Iris pigment epithelial cell (primary cell): ENCODE data around the gene TECPR1.

Experiments
- DNase-seq: peaks from one replicate; pipeline ENCODE4 v3.0.0-alpha.2; 2011; ENCODE audit warnings: low read depth

TECPR1 gene

DNA sequence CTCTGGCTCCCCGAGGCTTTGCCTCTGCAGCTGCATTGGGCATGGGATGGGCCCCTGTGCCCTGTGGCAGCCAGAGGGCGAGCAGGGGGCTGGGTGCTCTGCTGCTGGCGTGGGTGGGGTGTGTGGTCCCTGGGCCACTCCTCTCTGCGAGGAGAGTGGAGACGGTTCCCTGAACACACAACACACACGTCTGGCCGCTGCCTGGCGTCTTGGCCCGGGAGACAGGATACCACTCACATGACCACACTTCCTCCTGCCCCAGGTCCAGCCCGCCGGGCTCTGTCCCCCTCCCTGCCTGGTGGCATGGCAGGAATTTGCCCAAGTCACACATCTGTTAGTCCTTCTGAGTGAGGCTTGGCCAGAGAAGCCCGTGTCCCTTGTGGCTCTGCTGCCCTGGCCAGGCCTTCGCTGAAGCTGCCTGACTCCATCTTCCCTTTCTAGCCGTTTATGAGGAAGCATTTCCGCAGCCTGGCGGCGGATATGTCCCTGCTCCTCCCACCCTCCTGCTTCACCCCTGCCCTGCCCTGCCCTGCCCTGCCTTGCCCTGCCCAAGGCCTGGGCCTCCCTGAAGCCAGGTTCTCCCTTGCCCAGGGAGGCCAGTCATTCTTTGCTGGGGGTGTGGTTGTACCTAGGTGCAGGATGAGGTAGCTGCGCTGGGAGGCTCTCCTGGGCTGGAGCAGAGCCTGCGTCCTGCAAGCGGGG lies 32.5 kb upstream of the TECPR1 start:
- peak; percentile 65 for DNase-seq

DNA sequence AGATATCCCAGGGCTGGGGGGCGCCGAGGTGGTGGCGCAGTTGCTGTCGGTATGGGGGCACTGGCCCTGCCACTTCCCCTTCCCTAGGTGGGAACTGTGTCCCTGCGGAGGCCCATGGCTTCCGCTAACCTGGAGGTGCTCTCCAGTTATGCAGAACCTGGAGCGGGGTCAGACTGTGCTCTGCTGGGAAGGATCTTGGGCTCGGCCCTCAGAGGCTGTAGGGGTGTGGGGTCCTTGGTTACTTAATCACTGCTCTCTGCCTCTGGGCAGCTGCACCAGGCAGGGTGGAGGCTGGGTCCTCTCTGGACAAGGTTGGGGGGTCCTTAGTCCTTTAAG lies 31.8 kb upstream of the TECPR1 start:
- no peak for DNase-seq

DNA sequence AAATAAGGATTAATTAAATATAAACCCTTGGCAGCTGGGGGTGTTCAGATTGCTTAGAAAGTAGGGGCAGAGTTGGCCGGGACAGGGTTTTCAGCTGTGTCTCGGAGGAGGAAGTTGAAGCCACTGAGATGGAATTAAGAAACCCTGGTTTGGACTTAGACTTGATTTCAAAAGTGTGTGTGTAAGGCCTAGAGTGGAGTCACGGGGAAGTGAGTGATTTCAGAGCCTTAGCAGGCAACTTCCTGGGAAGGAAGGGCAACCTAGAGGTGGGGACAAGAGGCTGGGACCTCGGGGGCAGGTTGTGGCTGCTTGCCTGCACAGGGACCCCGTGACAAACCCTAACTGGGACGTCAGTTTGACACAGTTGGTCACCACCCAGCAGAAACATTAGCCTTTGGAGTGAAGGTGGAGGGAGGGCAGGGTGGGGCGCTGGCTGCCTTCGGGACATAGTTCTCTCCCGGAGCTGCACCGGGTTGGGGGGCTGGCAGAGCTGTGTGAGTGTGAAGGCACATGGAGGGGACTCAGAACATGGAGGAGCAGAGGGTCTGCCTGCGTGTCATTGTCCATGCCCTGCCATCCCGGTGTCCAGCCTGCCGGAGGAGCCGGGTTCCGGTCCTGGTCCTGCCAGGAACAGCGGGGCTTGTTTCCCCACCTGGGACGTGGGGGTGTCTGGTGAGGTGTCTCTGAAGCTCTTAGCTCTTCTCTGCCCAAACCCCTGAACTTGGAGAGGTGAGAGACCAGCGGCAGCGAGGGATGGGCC lies 31.3 kb upstream of the TECPR1 start:
- DNase-seq, result peak; percentile 80

DNA sequence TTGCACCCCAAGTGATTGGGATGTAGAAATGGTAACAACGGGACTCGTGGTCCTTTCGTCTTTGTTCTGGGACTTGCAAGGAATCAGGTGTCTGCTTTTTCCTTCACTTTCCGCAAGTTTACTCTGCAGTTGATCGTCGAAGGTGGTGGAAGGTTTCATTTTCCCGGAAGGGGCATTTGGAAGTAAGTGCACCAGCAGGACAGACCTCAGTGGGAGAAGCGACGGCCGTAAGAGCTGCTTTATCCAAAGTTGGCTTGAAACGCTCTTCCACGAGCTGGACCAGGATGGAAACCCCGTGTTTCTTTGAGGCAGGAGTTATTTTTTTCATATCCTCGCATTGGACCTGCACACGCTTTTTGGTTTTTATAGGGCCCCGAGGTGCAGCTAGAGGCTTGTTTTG lies 30.7 kb upstream of the TECPR1 start:
- no peak for DNase-seq

DNA sequence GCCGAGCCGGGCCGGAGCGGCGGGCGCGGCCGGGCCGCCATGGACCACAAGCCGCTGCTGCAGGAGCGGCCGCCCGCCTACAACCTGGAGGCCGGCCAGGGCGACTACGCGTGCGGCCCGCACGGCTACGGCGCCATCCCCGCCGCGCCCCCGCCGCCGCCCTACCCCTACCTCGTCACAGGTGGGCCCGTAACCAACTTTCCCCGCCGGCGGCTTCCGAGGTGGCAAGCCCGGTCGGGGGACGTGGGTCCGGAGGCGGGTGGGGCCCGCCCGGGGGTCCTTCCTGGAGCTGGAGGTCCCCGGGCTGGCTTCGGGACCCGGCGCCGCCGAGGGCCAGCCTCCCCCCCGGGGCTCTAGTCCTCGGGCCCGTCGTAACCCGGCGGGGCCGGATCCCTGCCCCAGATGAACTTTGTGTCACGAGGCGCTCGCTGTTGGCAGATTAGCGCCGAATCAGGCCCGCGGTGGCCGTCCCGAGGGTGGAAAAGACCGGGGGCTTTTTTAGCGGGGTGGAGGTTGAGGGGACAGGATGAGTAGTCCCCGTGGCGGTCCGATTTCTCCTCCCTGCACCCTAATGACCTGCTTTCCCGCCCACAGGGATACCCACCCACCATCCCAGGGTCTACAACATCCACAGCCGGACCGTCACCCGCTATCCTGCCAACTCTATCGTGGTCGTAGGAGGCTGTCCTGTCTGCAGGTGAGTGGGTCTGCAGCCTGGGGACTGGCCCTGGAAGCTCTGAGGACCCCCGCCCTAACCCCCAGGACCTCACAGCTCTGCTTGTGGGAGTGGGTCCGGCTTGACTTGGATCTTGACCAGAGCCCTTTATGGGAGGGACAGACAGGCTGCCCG lies 29.9 kb upstream of the TECPR1 start:
- no peak for DNase-seq

- DNase-seq, result peak; percentile 87
Observed at GRCh38 chr7:98280791-98281756, 29.0 kb upstream of the TECPR1 start, which contains the start of gene BRI3. BRI3 (plus strand) TSS chr7:98281686; CDS start chr7:98281796, 110 bp downstream.

GRCh38 chr7:98280296-98280695 lies 28.3 kb upstream of the TECPR1 start:
- no peak for DNase-seq

DNA sequence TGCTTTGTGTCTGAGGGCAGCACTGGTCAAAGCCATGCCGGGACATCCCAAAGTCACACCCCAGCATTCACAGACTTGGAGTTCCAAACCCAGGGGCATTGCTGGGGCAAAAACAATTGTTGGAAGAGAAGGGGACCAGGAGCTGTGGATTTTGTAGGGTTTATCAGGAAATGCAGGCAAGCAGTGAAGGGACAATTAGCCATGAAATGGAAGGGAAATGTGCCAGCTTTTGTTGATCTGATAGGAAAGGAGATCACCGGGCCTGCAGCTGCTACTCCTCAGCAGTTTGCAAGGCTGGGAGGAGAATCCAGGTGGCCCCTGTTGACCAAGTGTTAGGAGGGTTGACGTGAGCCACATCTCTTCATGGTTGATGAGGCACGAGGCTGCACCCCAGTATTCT lies 26.9 kb upstream of the TECPR1 start:
- no peak for DNase-seq

DNA sequence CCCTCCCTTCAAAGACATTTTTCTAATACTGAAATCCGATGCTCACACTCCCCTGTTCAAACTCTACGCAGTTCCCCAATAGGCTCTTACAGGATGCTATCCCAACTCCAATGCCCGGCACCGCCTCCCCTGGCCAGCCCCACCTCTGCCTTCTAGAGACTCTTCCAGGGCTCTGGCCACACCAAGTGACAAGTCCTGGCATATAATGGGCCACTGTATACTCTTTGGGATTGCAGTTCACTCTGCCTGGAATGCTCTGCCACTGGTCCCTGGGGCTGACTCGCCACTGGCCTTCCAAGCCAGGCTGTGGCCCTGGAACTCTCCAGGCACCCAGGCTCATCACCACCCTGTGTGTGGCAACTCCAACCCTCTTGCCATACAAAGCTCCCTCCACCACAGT lies 26.4 kb upstream of the TECPR1 start:
- DNase-seq, result no peak

DNA sequence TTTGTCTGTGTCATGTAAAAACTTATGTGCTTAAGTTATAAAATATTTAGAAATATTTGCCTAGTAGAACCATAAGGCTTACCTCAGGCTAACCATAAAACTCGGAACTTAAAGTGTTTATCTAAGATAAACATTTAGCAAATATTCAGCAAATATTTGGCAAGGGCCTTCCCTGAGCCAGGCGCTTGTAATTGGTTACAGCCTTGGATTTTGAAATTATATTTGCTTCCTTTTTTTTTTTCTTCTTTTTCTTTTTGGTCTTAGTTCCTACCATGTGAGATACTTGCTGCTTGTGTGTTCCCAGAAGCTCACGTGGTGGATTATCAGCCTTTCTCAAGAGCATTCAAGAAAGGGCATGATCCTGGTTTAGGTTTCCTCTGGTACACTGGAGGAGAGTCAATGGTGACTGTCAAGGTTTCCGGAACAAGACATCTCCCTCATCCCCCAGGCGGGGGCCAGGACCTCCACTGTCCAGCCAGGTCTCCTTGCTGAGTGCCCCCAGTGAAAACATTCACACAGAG lies 24.3 kb upstream of the TECPR1 start:
- DNase-seq, result peak; percentile 91

GRCh38 chr7:98267303-98267702 lies 15.3 kb upstream of the TECPR1 start:
- no peak for DNase-seq

DNA sequence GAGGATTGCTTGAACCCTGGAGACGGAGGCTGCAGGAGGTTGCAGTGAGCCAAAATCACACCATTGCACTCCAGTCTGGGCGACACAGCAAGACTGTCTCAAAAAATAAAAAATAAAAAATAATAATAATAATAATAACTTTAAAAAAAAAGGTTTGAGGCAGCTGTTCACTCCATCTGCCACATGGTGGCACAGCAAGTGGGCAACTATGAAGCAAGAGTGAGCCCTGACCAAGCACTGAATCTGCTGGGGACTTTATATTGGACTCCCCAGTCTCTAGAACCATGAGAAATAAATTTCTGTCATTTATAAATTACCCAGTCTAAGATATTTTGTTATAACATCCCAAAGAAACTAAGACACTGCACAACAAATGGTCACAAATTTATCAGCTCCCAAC lies 14.8 kb upstream of the TECPR1 start:
- DNase-seq, result peak; percentile 28

DNA sequence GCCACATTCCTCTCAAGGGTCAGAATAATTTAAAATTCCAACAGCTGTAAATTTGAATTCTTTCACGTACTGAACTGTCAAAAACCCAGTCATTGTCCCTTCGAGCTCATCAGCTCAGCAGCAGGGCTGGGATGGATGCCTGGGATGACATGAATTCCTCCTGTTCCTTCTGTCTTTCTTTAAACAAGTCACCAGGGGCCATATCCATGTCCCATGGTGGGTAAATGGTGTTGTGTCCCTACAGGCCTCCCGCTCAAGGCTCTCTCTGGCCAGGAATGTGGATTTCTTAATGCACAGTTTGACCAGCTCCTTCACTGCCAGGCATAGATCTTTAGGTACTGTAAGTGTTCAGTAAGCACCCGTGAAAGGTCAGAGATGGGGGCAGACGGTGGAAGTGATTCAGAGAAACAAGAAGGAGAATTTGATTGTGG lies 13.8 kb upstream of the TECPR1 start:
- peak; percentile 81 for DNase-seq

GRCh38 chr7:98257701-98258100 lies 5.7 kb upstream of the TECPR1 start:
- no peak for DNase-seq

DNA sequence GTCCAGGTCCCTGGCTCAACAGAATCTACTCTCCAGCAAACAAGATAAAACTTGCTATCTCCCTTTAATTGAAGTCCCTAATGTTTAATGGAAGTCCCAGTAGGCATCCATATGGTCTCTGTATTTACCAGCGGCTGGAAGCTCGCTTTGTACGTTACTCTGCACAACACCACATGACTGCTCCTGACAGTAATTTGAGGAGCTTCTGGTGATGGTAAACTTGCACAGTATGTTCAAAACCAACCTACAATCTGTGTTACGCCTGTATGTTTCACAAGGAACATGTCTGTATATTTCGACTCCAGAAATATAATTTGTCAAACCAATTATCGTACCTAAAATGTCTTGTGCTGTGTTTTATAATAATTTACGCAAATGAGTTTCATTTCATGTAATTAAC lies 4.4 kb upstream of the TECPR1 start:
- DNase-seq, result no peak

GRCh38 chr7:98254951-98255610 lies 3.0 kb upstream of the TECPR1 start:
- DNase-seq, result no peak

- DNase-seq, result no peak
Observed at GRCh38 chr7:98254516-98254915, 2.5 kb upstream of the TECPR1 start.

DNA sequence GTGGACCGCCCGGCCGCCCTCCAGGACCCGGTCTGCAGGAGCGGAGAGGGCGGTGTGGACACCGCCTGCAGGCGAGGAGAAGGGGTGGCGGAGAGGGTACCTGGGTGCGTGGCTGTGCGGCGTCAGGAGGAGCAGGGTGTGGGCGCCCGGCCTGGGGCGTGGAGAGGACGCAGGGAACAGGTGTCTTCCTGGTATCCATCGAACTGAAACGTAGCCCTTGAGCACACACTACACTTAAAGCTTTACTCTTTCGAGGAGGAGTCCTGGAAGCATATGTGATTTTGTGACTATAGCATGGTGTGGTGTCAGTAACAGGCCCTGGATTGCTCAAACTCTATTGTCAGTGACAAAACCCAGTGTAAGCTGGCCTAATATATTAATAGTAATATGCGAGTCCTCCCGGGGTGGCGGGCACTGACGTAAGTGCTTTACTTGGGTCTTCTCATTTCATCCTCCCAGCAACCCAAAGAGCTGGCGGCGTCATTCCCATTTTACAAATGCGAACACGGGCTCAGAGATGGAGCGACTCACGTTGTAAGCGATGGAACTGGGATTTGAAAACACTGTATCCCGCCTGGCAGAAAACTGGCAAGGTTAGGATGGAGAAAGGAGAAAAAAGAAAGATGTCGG lies 508 bp upstream of the TECPR1 start:
- DNase-seq, result no peak

- no peak for DNase-seq
Observed at GRCh38 chr7:98251231-98251600, 816 bp downstream of the TECPR1 start.

DNA sequence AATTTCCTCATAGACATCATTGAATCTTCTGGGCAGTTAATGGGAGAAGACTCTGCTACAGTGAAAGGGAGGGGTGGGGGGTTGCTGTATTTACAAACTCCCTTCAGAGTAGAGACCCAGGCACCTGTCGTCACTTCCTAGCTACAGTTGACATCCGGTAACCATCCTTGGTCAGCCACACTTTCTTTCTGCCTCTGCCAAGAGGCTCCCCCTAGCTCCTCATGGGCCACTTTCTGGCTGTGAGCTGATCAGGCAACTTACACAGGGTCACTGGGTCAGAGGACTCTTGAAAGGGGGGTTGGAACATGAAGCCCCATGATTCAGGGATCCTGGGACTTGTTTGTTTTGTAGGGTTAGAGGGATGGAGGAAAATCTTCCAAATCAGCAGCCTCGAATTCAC lies 1.2 kb downstream of the TECPR1 start:
- DNase-seq, result no peak
